Mesodermal cell (in vitro differentiated cells): Measurements from ENCODE around the gene QDPR.

ENCODE experiments used
- H3K27ac ChIP-seq: 2 replicates; pipeline ENCODE4 v1.7.0; 2013; ENCODE audit warnings: mild to moderate bottlenecking, low read depth, low read length, moderate library complexity; ENCODE audit not compliant: severe bottlenecking
- H3K36me3 ChIP-seq: 2 replicates; pipeline ENCODE4 v1.7.1; 2013; ENCODE audit warnings: mild to moderate bottlenecking, low read length, moderate library complexity; ENCODE audit not compliant: control insufficient read depth, insufficient read depth
- H3K4me1 ChIP-seq: one replicate; pipeline ENCODE4 v1.7.1; 2013; ENCODE audit warnings: mild to moderate bottlenecking, low read length; ENCODE audit not compliant: insufficient read depth, control insufficient read depth, poor library complexity, severe bottlenecking
- H3K4me3 ChIP-seq: 2 replicates; pipeline ENCODE4 v1.7.0; 2013; ENCODE audit warnings: low read length, control low read depth, mild to moderate bottlenecking; ENCODE audit not compliant: insufficient read depth, poor library complexity, severe bottlenecking; ENCODE audit errors: extremely low read depth
- H3K9me3 ChIP-seq: 2 replicates; pipeline ENCODE4 v1.7.1; 2013; ENCODE audit warnings: mild to moderate bottlenecking, low read length, moderate library complexity; ENCODE audit not compliant: control insufficient read depth
- WGBS, 2 experiments: methylation state at CpG; one replicate each; pipeline ENCODE4 v1.1.5; 2013; ENCODE audit warnings: missing lambda C conversion rate in 2 of 2; ENCODE audit not compliant: insufficient coverage in 2 of 2; 5-methylcytosine and 5-hydroxymethylcytosine counted together

Gene QDPR

GRCh38 chr4:17491196-17491595 is 20.7 kb downstream of the QDPR start:
- Histone ChIP-seq H3K27ac (no peak overlapping the region), H3K4me1 (peaks cover 23% of the 10 kb centered on the region), H3K36me3 (peaks cover 73% of the 10 kb centered on the region), H3K9me3 (no peaks in the 10 kb centered on the region), H3K4me3 (no peak overlapping the region)
- 80 to 100% methylated on average over 1 to 2 of the region's 3 CpGs for WGBS, 2 experiments

- Histone ChIP-seq H3K9me3 (no peaks in the 10 kb centered on the region), H3K27ac (peak overlapping the region; percentile 29), H3K4me3 (no peak overlapping the region), H3K36me3 (peaks cover 79% of the 10 kb centered on the region), H3K4me1 (peaks cover 23% of the 10 kb centered on the region)
- 86 to 94% methylated on average over 6 of the region's 6 CpGs for WGBS, 2 experiments
These were observed 21.3 kb downstream of the QDPR start for GRCh38 chr4:17490575-17491059.

GRCh38 chr4:17489721-17490120 is 22.2 kb downstream of the QDPR start:
- H3K27ac ChIP-seq = no peak overlapping the region
- no peak overlapping the region for H3K4me3 ChIP-seq
- H3K4me1 ChIP-seq = peaks cover 18% of the 10 kb centered on the region
- 91 to 93% methylated on average over 6 to 8 of the region's 8 CpGs for WGBS, 2 experiments
- H3K36me3 ChIP-seq = peaks cover 77% of the 10 kb centered on the region
- H3K9me3 ChIP-seq = no peaks in the 10 kb centered on the region

- WGBS, 2 experiments = 94 to 100% methylated on average over 1 to 2 of the region's 5 CpGs
These were observed 22.8 kb downstream of the QDPR start for GRCh38 chr4:17489123-17489522.

GRCh38 chr4:17482716-17483115 is 29.2 kb downstream of the QDPR start:
- no peak overlapping the region for H3K27ac ChIP-seq
- H3K9me3 ChIP-seq = no peaks in the 10 kb centered on the region
- peaks cover 45% of the 10 kb centered on the region for H3K36me3 ChIP-seq
- no peaks in the 10 kb centered on the region for H3K4me1 ChIP-seq
- WGBS, 2 experiments = 100% methylated on average over 2 of the region's 2 CpGs
- H3K4me3 ChIP-seq = no peak overlapping the region

More at GRCh38 chr4:17489123-17489522, 22.8 kb downstream of the QDPR start:
- H3K4me3 ChIP-seq = no peak overlapping the region
- H3K4me1 ChIP-seq = peaks cover 12% of the 10 kb centered on the region
- H3K36me3 ChIP-seq = peaks cover 78% of the 10 kb centered on the region
- no peaks in the 10 kb centered on the region for H3K9me3 ChIP-seq
- H3K27ac ChIP-seq = no peak overlapping the region

- H3K36me3 ChIP-seq = peaks cover 28% of the 10 kb centered on the region
- H3K4me1 ChIP-seq = no peaks in the 10 kb centered on the region
- 87 to 92% methylated on average over 2 of the region's 2 CpGs for WGBS, 2 experiments
- H3K27ac ChIP-seq = no peak overlapping the region
- H3K4me3 ChIP-seq = no peak overlapping the region
- no peaks in the 10 kb centered on the region for H3K9me3 ChIP-seq
These were observed 30.9 kb downstream of the QDPR start for GRCh38 chr4:17480955-17481354.

- H3K4me3 ChIP-seq = no peak overlapping the region
- peaks cover 23% of the 10 kb centered on the region for H3K36me3 ChIP-seq
- WGBS, 2 experiments = 84 to 90% methylated on average over 2 to 3 of the region's 7 CpGs
- H3K4me1 ChIP-seq = no peaks in the 10 kb centered on the region
- H3K27ac ChIP-seq = no peak overlapping the region
- H3K9me3 ChIP-seq = no peaks in the 10 kb centered on the region
These were observed 31.5 kb downstream of the QDPR start for GRCh38 chr4:17480210-17480927.

- no peaks in the 10 kb centered on the region for H3K9me3 ChIP-seq
- H3K27ac ChIP-seq = no peak overlapping the region
- H3K4me3 ChIP-seq = no peak overlapping the region
- H3K36me3 ChIP-seq = peaks cover 4% of the 10 kb centered on the region
- H3K4me1 ChIP-seq = no peaks in the 10 kb centered on the region
- 95 to 100% methylated on average over 2 to 4 of the region's 9 CpGs for WGBS, 2 experiments
These were observed 34.0 kb downstream of the QDPR start for GRCh38 chr4:17477774-17478472.

- Histone ChIP-seq H3K36me3 (no peaks in the 10 kb centered on the region), H3K9me3 (no peaks in the 10 kb centered on the region), H3K27ac (no peak overlapping the region), H3K4me1 (no peaks in the 10 kb centered on the region), H3K4me3 (no peak overlapping the region)
- 88 to 90% methylated on average over 1 to 2 of the region's 3 CpGs for WGBS, 2 experiments
These were observed 35.0 kb downstream of the QDPR start for GRCh38 chr4:17476853-17477252.

- Histone ChIP-seq H3K27ac (no peak overlapping the region), H3K4me3 (no peak overlapping the region), H3K4me1 (no peaks in the 10 kb centered on the region), H3K9me3 (no peaks in the 10 kb centered on the region), H3K36me3 (no peaks in the 10 kb centered on the region)
These were observed 36.4 kb downstream of the QDPR start for GRCh38 chr4:17475481-17475880.
